ENCODE measurements around the gene UTP18. TPM values are rescaled to one million over a fixed set of nuclear protein-coding genes. Genes with fewer than 3 reads are reported as not detected.

UTP18 gene
- total and polyA plus RNA-seq, 2 of the 8 experiments (the other 6 are each of a cell fraction or from before 2014, with no cell fraction given): 17.9 to 85.7 TPM

DNA sequence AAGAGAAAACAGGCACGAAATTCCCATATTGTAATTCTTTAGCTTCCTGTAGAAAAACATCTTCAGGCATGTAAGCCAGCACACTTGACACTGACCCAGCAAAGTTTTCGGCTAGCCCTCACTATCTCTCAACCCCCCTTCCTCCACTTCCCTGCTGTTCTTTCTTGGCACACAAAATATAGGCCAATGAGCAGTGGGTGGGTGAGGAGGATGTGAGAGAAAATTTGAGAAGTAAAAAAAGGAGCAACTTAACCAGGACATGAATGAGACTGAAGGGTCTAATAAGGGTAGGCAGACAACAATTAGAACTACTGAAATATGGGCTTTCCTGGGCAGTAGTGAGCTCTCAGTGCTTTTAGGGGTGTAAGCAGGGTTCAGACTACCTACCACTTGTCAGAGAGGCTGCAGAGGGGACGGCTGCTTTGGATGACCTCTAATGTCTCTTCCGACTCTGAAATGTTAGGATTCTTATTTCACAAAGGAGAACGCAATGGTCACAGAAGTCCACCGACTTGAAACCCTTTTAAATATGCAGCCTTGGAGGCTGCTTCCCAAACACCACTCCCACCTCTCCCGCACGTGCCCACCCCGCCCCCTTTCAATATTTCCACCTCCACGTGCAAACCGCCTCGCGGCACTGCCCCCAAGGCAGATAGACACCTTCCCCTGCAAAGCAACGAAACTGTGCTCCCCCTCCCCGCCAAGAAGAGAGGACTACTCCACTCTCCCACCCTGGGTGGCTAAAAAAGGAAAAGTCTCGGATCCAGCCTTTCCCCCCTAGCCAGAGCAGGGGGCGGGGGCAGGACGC is 1.4 kb upstream of the UTP18 start:
- CTCF ChIA-PET (ENCODE audit: partially characterized antibody): no interaction called here
- FAIRE-seq: no peak
- no peak for TF ChIP-seq HDAC6 (IDR thresholded peaks at IDR 0.05; ENCODE audit: low read depth, low read length)

More for the DNA sequence above, 1.4 kb upstream of the UTP18 start:
- POLR2A ChIA-PET (ENCODE audit: partially characterized antibody): interaction anchor here (0.7 to 6.2 kb wide), 10 partner anchors 8 to 213 kb away, joined by 3 to 43 read pairs (median 4); partner anchors contain the start of gene NME2
- no peaks in the 10 kb centered on the region for H3K27me3 ChIP-seq (replicated peaks in 1 of 4; ENCODE audit: control insufficient read depth in 3 of 4, extremely low read depth in 1 of 4, insufficient read depth in 3 of 4, low read length in 3 of 4)
- peaks cover 14 to 23% of the 10 kb centered on the region in 2 experiments for H4K20me1 ChIP-seq (replicated peaks in 1 of 2; ENCODE audit: control insufficient read depth in 1 of 2, insufficient read depth in 2 of 2, low read length in 2 of 2)
- H4K91ac ChIP-seq (replicated peaks; ENCODE audit: insufficient read length, low read length): peak overlapping the region; percentile 72
- peak overlapping the region; percentile 97; the same call in 1 of the 2 replicates for H4K8ac ChIP-seq (ENCODE audit: extremely low read depth, insufficient read depth, low read length)
- no peak overlapping the region; the same call in 1 of the 2 replicates for H2AK5ac ChIP-seq (ENCODE audit: low read depth, low read length)
- peak overlapping the region; percentile 66; the same call in 1 of the 2 replicates for H3K18ac ChIP-seq (ENCODE audit: extremely low read depth, low read length)
- peak overlapping the region; percentile 41 for H4K5ac ChIP-seq (ENCODE audit: insufficient read length, low read depth, low read length)
- H3K4ac ChIP-seq (replicated peaks; ENCODE audit: insufficient read length, low read depth, low read length): peak overlapping the region; percentile 88
- 4% methylated on average over 18 of the region's 18 CpGs; no CpG with 5 or more reads in 1 of the 2 experiments for WGBS, 2 experiments (ENCODE audit: extremely low coverage in 1 of 2, insufficient coverage in 1 of 2, insufficient read length in 1 of 2, insufficient replicate concordance in 2 of 2, low coverage in 1 of 2, low lambda C conversion rate in 2 of 2, missing lambda C conversion rate in 1 of 2)
- no peak for DNase-seq (ENCODE audit: low read depth in 1 of 2, low spot score in 2 of 2)
- H3K23ac ChIP-seq (ENCODE audit: insufficient read length): no peak overlapping the region
- no peak overlapping the region for H2BK20ac ChIP-seq (ENCODE audit: low read length)
- peak overlapping the region; percentile 80 to 92 for H3K4me2 ChIP-seq (ENCODE audit: insufficient read depth in 1 of 2, low read depth in 2 of 2, low read length in 2 of 2)
- no peak overlapping the region for H2AFZ ChIP-seq (ENCODE audit: low read length)
- peaks cover 0 to 35% (median 7%) of the 10 kb centered on the region in 4 experiments; a peak in 6 of 8 replicates for H3K36me3 ChIP-seq (ENCODE audit: control insufficient read depth in 2 of 4, insufficient read depth in 4 of 4, low read length in 3 of 4)
- H3K9me3 ChIP-seq (ENCODE audit: insufficient read depth in 2 of 2, low read depth in 1 of 2, low read length in 1 of 2): no peaks in the 10 kb centered on the region
- H3K79me2 ChIP-seq (ENCODE audit: control insufficient read depth in 1 of 2, insufficient read depth in 2 of 2, low read length in 2 of 2): peaks cover 53 to 86% of the 10 kb centered on the region in 2 experiments
- peak overlapping the region; percentile 56 to 98 (median 90) for H3K9ac ChIP-seq (replicated peaks in 1 of 4; ENCODE audit: extremely low read depth in 1 of 4, low read depth in 3 of 4, low read length in 3 of 4)
- peaks cover 13% of the 10 kb centered on the region for H3K23me2 ChIP-seq (ENCODE audit: low read depth, low read length)
- H3K14ac ChIP-seq (ENCODE audit: insufficient read length): no peak overlapping the region
- H2BK5ac ChIP-seq (ENCODE audit: low read depth, low read length): peak overlapping the region; percentile 100
- H3K79me1 ChIP-seq (ENCODE audit: low read depth, low read length): peaks cover 11% of the 10 kb centered on the region; the same call in 1 of the 2 replicates
- H3K27ac ChIP-seq (ENCODE audit: low read depth, low read length): peak overlapping the region; percentile 98
- no peak overlapping the region for H2BK120ac ChIP-seq (replicated peaks; ENCODE audit: low read depth, low read length)
- H2BK12ac ChIP-seq (ENCODE audit: low read depth, low read length): no peak overlapping the region
- H2BK15ac ChIP-seq (ENCODE audit: low read length): no peak overlapping the region
- H3K56ac ChIP-seq (replicated peaks; ENCODE audit: insufficient read length, low read depth, low read length): peak overlapping the region; percentile 74
- peaks cover 1 to 6% (median 3%) of the 10 kb centered on the region in 4 experiments; a peak in 3 of 7 replicates for H3K4me1 ChIP-seq (replicated peaks in 1 of 4; ENCODE audit: control insufficient read depth in 3 of 4, insufficient read depth in 4 of 4, low read length in 3 of 4)
- peak overlapping the region; percentile 83 to 96 (median 92) for H3K4me3 ChIP-seq (ENCODE audit: extremely low read depth in 1 of 4, insufficient read depth in 2 of 4, low read depth in 3 of 4, low read length in 4 of 4)
